GM21367 (cell line): ENCODE measurements around the gene LIMS4.
"Not testable (repeated sequence)": the region's sequence is repeated elsewhere in the genome, so short reads cannot be mapped to it uniquely, and the experiment has no call there.

Source experiments
- ATAC-seq: cut with Tn5 transposase; IDR thresholded peaks from one replicate; pipeline ENCODE4 v1.9.1; 2021; ENCODE audit not compliant: unreplicated experiment

The LIMS4 gene, protein sequence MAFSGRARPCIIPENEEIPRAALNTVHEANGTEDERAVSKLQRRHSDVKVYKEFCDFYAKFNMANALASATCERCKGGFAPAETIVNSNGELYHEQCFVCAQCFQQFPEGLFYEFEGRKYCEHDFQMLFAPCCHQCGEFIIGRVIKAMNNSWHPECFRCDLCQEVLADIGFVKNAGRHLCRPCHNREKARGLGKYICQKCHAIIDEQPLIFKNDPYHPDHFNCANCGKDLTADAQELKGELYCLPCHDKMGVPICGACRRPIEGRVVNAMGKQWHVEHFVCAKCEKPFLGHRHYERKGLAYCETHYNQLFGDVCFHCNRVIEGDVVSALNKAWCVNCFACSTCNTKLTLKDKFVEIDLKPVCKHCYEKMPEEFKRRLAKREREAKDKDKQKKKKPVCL

GRCh38 chr2:110472171-110473058 is at the start of gene LIMS4:
Gene LIMS4 (minus strand): TSS chr2:110472816. CDS start chr2:110472778, 38 bp downstream.
- not testable (repeated sequence) for ATAC-seq

DNA sequence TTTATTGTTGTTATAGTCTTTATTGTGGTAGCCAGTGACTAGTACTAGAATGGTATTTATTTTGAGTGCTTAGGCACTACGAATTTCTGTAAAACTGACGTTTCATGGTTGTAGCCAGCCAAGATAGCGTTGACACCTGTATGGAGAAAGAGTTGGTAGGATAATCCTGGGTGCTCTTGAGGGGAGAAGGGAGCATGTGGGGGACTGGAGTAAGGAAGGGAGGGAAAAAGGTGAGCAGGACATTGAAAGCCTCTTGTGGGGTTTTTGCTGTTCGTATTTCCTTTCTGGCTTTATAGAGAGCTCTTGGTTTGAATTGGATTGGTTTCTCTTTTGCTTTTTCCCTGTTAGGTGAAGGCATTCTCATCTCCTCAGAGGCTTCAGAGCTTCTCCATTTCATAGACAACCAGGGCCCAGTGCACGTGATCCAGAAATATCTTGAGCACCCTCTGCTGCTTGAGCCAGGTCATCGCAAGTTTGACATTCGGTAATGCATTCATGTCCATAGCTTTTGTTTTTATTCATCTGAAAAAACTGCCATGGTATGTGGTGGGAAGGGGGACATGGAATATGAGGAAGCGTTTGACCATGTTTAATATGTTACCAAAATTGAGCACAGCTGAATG is 27.2 kb upstream of the LIMS4 start:
- peak; percentile 91 for ATAC-seq

- ATAC-seq = not testable (repeated sequence)
Measured at GRCh38 chr2:110496027-110496426, 23.4 kb upstream of the LIMS4 start.

GRCh38 chr2:110494488-110494887 is 21.9 kb upstream of the LIMS4 start:
- ATAC-seq = not testable (repeated sequence)

- ATAC-seq = not testable (repeated sequence)
Measured at GRCh38 chr2:110488991-110489390, 16.4 kb upstream of the LIMS4 start.

GRCh38 chr2:110482697-110483096 is 10.1 kb upstream of the LIMS4 start:
- not testable (repeated sequence) for ATAC-seq

DNA sequence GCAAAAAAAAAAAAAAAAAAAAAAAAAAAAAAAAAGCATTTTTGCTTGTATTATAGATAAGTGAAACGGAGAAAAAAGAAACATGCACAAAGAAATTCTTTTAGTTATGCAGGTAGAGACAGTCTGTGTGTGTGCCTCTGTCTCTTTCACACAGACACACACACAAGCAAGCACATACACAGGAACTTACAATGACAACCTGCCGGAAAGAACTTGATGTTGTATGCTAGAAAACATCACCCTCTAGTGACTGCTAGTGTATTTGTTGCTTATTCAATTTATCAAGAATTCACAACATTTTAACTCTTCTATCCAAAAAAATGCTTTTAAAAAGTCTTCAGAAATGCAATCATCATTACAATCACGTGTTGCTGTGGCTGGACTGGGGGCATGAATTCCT is 8.6 kb upstream of the LIMS4 start:
- not testable (repeated sequence) for ATAC-seq

- ATAC-seq = not testable (repeated sequence)
Measured at GRCh38 chr2:110480084-110480483, 7.5 kb upstream of the LIMS4 start.

DNA sequence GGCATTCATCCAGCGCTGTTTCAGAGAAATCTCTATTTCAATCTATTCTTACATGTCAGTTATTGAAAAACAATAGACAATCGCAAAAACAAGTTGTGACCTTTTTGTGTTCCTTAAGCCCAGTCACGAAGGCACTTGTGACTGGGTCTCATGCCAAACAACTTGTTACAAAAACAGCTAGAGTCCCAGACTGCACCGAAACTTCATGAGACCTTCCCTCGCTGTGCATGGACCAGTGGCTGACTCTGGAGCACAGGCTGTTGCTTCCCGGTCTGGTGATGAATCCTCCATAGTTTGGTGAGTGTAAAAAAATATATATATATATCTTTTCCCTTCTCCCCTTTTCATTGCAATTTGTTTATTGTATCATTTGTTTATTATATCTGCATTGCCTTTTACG is 4.8 kb upstream of the LIMS4 start:
- ATAC-seq = not testable (repeated sequence)

DNA sequence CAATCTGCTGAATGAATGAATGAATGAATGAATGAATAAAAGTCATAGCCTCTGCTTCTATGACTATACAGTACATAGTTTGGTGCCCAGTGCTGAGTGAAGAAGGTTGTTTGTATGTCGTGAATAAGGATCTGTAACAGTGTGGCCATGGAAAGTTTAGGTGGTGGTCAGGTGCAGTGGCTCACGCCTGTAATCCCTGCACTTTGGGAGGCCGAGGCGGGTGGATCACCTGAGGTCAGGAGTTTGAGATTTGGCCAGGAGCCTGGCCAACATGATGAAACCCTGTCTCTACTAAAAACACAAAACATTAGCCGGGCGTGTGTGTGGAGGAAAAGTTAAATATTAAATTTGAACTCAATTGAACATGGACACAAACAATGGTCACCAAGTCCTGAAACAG is 4.3 kb upstream of the LIMS4 start:
- not testable (repeated sequence) for ATAC-seq

DNA sequence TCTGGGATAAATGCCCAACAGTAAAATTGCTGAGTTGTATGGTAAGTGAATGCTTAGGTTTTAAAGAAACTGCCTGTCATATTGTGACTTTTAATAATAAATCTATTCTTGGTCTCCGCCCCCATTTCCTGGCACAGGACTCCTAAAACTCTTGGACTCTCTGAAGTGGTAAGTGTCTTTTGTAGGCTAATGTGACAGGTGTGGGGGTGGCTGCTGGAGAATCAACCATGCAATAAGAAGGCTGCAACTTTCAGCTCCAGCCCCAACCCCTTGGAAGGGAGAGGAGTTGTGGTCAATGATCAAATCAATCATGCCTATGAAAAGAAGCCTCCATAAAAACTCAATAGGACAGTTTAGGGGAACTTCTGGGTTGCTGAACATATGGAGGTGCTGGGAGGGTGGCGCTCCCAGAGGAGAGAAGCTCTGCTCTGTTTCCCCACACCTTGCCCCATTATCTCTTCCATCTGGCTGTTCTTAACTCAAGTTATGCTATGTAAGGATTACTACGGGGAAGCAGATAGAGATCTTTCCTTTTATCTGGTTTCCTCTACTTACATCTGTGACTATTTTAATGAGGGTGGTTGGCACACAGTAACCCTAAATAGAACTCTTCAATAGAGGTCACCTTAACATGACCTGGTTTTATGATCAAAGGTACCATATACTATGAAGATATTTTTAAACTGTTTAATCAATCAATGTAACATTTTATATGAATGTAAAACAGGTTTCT is 3.2 kb upstream of the LIMS4 start:
- ATAC-seq = not testable (repeated sequence)

- ATAC-seq = peak; percentile 89
Measured at GRCh38 chr2:110474898-110475297, 2.3 kb upstream of the LIMS4 start.

DNA sequence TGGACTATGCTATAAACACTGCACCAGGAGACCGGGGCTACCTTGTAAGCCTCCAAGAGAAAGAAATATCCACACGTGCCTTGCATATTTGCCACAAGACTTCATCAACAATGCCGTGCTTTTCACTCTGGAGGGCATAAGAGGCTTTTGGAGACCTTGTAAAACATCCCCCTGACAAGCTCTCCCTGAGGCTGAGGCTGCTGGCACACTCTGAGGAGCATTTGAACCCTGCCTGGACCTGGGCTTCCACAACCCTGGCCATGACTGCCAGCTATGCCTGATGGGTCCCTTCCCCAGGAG is 393 bp upstream of the LIMS4 start:
- not testable (repeated sequence) for ATAC-seq

GRCh38 chr2:110468921-110469320 is 3.7 kb downstream of the LIMS4 start:
- ATAC-seq = not testable (repeated sequence)

GRCh38 chr2:110465312-110465711 is 7.3 kb downstream of the LIMS4 start:
- peak; percentile 86 for ATAC-seq

DNA sequence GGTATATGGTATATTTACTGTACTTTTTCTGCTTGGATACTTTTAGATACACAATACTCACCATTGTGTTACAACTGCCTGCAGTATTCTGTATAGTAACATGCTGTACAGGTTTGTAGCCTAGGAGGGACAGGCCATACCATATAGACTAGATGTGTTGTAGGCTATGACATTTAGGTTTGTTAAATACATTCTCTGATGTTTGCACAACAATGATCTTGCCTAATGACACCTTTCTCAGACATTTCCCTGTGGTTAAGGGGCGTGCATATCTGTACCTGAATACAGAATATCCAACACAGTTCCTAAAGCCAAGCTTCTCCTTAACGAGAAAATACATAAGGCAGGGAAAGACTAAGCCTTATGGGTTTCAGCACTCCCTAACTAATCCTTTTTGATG is 10.2 kb downstream of the LIMS4 start:
- not testable (repeated sequence) for ATAC-seq

GRCh38 chr2:110460318-110460717 is 12.3 kb downstream of the LIMS4 start:
- not testable (repeated sequence) for ATAC-seq

GRCh38 chr2:110457214-110457590 is 15.4 kb downstream of the LIMS4 start:
- ATAC-seq = not testable (repeated sequence)

DNA sequence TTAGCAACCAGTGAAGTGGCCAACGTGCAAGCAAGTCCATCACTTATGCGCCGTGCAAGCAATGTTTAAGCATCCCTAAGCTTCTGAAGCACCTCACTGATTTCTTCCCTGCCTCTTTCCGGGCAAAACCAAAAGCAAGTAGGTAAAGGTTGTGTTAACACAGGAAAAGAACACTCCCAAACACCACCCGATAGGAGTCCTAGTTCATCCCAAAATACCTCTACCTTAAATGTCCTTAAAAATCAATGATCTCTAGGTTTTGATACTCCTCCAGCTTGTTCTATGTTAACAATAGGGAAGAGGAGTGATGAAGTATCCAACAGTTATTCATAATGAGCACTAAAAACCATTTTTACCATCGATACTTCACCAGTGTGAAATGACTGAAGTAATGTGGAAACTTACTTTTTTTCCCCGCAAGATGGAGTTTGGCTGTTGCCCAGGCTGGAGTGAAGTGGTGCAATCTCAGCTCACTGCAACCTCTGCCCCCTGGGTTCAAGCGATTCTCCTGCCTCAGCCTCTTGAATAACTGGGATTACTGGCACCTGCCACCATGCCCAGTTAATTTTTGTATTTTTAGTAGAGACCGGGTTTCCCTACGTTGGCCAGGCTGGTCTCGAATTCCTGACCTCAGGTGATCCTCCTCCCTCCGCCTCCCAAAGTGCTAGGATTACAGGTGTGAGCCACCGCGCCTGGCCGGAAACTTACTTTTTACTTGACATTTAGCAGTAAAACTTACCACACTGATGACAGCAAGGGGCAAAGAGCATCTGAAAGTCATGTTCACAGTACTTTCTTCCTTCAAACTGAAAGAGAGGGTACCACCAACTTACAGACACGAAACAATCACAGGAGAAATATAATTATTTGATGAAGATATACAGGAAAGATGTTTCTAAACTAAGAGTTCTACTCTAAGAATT is 16.1 kb downstream of the LIMS4 start:
- not testable (repeated sequence) for ATAC-seq
